MG63 (cell line): ENCODE measurements around the gene ZNF454. TPM values are rescaled to one million over a fixed set of nuclear protein-coding genes. Genes with fewer than 3 reads are reported as not detected.

Experiments
- DNase-seq: peaks from one replicate; pipeline ENCODE4 v3.0.0-alpha.2; 2020
- H3K27me3 ChIP-seq: fragments of 250-450 bp; sonication (Bioruptor Pico); 2 replicates; pipeline ENCODE4 v1.5.1; 2020; ENCODE audit warnings: mild to moderate bottlenecking, moderate library complexity
- H3K36me3 ChIP-seq: fragments of 250-450 bp; sonication (Bioruptor Pico); 2 replicates; pipeline ENCODE4 v1.5.1; 2020; ENCODE audit warnings: mild to moderate bottlenecking, moderate library complexity
- H3K4me3 ChIP-seq: fragments of 250-450 bp; sonication (Bioruptor Pico); 2 replicates; pipeline ENCODE4 v1.5.1; 2020; ENCODE audit warnings: mild to moderate bottlenecking, moderate library complexity
- H3K9me3 ChIP-seq: fragments of 250-450 bp; sonication (Bioruptor Pico); 2 replicates; pipeline ENCODE4 v1.5.1; 2020; ENCODE audit warnings: mild to moderate bottlenecking, moderate library complexity
- total RNA-seq: library from RNA; depleted of rRNA; stranded (reverse); fragments of >200 nt; shearing (Covaris generic); gene quantifications from 2 replicates; pipeline ENCODE4 v1.2.3, GENCODE V29; 2014; ENCODE audit warnings: low replicate concordance; rRNA removed

ZNF454 gene
- total RNA-seq, 1 experiment from 2014 or later = not detected

DNA sequence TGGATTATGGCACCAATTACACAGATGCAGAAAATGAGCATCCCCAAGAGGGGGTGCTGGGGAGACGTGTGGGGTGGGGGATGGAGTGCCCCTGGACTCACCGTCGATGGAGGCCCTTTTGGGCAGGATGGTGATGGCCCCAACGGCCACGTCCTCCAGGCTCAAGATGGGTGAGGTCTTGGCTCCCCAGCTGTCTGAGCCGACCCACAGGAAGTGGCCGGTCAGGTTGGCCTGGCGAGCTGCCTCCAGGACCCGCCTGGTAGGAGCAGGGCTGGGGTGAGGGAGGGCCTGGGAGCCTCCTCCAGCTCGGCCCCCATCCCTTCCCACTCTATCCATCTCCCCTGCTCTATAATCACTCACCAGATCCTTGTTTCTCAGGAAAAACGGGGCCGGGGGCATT is 49.5 kb downstream of the ZNF454 start:
- peaks cover 8% of the 10 kb centered on the region; the same call in 1 of the 2 replicates for H3K27me3 ChIP-seq
- no peaks in the 10 kb centered on the region for H3K36me3 ChIP-seq
- peaks cover 9% of the 10 kb centered on the region for H3K9me3 ChIP-seq
- no peak overlapping the region for H3K4me3 ChIP-seq
- no peak for DNase-seq

DNA sequence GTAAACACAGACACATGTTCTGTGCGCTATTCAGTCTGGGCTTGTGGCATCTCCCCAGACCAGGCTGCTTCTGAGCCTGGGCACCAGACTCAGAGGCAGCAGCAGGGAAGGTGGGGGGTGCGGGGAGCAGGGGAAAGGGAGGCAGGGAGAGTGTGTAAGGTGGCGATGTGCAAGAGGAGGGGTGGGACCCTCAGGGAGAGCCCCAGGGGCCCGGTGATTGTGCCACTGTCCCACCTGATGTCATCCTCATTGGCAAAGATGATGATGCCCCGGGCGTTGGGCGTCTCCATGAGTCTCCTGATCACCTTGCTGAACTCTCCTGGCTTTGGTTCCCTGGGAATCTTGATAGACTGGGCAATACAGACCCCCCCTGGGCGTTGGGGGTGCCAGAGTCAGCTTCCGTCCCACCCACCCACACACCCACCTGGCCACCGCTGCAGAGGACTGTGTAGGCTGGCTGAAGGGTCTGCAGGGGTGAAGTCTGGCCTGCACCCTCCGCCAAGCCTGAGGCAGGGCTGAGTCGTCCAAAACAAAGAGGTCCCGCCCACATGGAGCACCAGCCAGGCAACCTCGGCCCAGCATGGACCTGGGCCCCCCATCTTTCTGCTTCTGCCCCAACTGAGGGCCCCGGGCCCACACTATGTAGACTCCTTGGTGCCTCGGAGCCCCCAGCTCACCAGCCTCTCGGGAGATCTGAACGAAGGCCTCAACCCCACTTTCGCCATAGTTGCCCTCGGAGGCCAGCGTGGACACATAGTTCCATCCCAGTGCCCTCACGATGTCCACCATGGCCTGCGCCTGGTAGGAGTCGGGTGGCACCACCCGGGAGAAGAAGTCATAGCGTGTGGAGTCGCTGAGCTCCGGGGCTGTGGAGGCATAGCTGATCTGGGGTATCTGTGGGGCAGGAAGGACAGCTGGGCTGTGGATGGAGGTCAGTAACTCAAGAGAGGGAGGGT is 50.5 kb downstream of the ZNF454 start:
- Histone ChIP-seq H3K4me3 (no peak overlapping the region), H3K27me3 (peaks cover 10% of the 10 kb centered on the region), H3K36me3 (no peaks in the 10 kb centered on the region), H3K9me3 (peaks cover 6% of the 10 kb centered on the region)
- no peak for DNase-seq

DNA sequence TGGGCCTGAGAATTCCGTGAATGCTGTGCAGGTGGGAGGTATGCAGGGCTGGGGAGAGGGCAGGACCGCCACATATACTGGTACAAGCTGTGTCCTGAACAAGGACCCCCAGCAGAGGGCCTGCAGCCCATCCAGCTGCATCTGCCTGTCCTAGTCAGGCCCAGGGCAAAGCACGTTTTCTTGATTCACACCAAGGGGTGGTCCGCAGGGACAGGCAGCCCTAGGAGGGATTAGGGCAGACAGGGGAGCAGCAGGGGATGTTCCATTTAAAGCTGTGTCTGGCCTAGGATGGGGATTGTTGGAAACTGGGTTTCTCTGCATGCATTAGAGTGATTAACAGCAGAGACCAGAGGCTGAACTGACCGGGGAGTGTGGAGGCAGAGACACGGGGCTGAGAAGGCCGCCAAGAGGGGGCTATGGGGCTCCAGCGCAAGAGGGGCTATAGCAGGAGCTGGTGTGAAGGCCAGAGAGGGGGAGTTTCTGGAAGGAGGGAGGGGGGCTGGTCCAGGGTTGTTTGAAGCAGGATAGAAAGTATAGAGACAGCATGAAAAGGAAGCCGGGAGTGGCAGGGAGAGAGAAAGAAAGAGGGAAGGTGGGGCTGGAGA is 51.4 kb downstream of the ZNF454 start:
- DNase-seq = no peak
- peaks cover 10% of the 10 kb centered on the region for H3K27me3 ChIP-seq

DNA sequence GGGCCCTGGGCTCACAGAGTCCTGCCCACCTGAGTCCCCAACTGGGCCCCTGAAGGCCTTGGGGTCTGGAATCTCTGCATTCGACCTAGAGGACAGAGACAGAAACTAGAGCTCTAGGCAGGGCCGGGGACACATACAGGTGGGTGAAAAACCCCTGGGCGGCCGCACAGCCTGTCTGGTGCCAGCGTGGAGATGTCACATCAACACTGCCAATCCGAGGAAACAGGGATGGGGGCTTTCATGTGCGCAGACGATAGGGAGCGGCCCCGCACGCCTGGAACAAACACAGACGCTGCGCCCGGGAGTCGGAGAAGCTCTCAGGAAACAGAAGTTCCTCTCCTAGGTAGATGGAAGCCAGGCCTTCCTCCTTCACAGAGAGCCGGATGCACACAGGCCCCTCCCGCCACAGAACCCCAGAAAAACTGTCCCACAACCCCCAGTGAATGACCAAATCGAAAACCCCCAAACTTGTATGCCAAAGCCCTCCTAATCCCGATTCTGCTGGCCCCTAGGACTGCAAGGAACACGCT is 52.3 kb downstream of the ZNF454 start:
- Histone ChIP-seq H3K4me3 (no peak overlapping the region), H3K36me3 (no peaks in the 10 kb centered on the region), H3K27me3 (peaks cover 10% of the 10 kb centered on the region), H3K9me3 (no peaks in the 10 kb centered on the region; the same call in none of the 2 replicates)
- no peak for DNase-seq

More for the DNA sequence above, 51.4 kb downstream of the ZNF454 start:
- no peaks in the 10 kb centered on the region; the same call in none of the 2 replicates for H3K9me3 ChIP-seq
- H3K4me3 ChIP-seq = no peak overlapping the region
- no peaks in the 10 kb centered on the region for H3K36me3 ChIP-seq

DNA sequence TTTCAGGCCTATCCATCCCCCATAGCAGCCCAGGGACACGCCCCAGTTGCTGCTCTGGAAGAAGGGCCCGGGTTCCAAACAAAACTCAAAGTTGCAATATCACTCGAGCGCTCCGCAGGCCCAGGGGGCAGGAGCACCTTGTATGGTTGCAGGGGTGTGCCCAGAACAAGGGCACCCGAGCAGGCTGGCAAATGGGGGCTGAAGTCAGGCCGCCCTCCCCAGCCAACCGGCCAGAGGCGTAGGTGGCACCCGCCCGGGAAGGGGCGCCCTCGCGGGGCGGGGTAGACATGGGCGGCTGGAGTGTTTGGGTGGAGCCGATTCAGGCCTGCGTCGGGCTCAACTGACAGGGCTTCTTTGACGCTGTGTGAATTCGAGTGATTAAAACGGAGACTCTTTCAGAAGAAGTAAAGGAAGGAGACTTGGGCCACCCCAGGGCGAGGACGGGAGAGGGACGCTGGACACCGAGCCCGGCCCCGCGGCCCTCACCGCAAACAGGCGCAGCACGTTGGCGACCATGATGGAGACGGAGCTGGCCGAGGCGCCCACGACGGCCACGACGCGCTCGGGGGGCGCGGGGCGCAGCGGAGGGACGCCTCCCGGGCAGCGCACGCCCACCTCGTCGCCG is 53.1 kb downstream of the ZNF454 start:
- Histone ChIP-seq H3K27me3 (peaks cover 10% of the 10 kb centered on the region), H3K9me3 (no peaks in the 10 kb centered on the region; the same call in none of the 2 replicates), H3K36me3 (no peaks in the 10 kb centered on the region), H3K4me3 (no peak overlapping the region)
- DNase-seq = no peak

DNA sequence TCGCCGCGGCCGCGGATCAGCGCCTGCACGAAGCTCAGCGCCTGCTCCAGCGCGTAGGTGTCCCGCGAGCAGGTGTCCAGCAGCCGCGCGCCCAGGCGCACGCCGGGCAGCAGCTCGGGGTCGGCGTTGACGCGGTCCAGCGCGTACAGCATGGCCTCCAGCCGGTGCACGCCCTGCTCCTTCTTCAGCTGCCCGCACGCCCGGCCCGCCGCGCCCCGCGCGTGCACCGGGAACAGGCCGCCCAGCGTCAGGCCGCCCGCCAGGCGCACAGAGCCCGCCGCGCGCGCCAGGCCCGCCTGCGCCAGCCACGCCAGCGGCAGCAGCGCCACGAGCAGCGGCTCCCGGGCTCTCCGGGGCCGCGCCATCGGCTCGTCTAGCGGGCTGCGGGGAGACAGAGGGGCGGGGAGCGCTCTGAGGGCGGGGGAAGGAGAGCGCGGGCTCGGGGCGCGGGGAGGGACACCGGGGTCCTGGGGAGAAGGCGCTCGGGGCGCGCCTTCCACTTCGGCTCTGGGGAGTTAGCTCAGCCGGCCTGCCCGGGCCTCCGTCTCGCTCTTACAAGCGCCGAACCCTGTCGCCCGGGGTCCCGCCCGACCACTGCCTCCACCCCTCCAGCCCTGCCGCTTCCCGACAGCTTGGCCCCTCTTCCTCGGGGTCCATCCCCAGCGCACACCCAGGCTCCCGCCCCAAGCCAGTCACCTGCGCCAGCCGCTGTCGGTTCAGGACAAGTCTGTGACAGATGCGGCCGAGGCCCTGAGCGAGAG is 53.8 kb downstream of the ZNF454 start, which contains the start of gene GRM6:
Gene GRM6 (minus strand): TSS at position 741 of the 761 bp plus-strand sequence. CDS start 376 bp downstream, at position 365.
- DNase-seq = no peak
- Histone ChIP-seq H3K9me3 (no peaks in the 10 kb centered on the region; the same call in 1 of the 2 replicates), H3K4me3 (no peak within 1 kb of the TSS), H3K36me3 (no peaks in the 10 kb centered on the region), H3K27me3 (peaks cover 10% of the 10 kb centered on the region)

DNA sequence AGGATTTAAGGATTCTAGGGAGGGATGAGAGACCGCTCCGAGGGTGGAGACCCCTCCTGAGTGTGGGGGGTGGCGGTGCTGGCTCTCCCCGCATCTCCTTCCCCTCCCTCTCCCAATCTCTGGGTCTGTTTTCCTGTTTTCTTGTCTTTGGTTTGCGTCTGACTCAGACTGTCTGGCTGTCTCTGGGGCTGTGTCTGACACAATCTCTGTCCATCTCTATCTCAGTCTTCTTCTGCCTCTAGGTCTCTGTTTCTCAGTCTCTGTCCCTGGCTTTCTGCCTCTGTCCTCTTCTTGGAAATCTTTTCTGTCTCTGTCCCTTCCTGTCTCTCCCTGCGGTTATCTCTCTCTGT is 54.3 kb downstream of the ZNF454 start:
- Histone ChIP-seq H3K27me3 (peaks cover 10% of the 10 kb centered on the region), H3K4me3 (no peak overlapping the region), H3K36me3 (no peaks in the 10 kb centered on the region), H3K9me3 (peaks cover 3% of the 10 kb centered on the region)
- no peak for DNase-seq

DNA sequence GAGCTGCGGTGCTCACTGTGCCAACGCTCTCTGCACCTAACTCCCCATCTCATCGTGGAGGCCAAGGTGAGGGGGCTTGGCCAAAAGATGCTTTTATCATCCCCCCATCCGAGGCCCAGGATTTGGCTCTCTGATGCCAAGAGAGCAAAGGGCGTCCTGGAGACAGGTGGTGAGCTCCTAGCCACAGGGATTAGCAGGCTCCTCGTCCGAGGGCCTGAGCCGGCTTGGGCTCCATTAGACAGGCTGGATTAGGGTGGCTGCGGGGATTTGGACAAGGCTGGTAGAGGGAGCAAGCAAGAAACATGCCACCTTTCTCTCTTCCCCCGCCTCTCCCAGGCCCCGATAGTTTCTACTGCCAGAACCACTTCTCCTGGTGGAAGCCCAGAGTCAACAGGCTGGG is 55.2 kb downstream of the ZNF454 start:
- H3K4me3 ChIP-seq = no peak overlapping the region
- no peak for DNase-seq
- H3K27me3 ChIP-seq = peaks cover 10% of the 10 kb centered on the region
- no peaks in the 10 kb centered on the region for H3K36me3 ChIP-seq
- peaks cover 5% of the 10 kb centered on the region for H3K9me3 ChIP-seq

DNA sequence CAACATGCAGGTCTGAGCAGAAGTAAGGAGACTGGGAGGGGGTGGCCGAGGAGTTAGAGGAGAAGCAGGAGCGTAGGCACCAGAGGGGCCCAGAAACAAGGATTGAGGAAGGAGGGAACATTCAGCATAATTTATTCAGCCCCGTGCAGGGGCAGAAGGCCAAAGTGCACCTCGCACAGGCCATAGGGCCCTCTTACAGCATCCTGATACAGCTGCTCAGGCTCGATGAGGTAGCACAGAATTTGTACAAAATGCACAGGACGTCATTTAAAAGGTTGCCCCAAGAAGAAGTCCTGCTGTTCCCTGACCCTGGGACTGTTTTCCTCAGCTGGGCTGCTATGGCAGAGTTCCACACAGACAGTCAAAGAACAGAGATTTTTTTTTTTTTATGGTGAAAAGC is 56.2 kb downstream of the ZNF454 start:
- Histone ChIP-seq H3K4me3 (no peak overlapping the region), H3K9me3 (peaks cover 5% of the 10 kb centered on the region), H3K36me3 (no peaks in the 10 kb centered on the region), H3K27me3 (peaks cover 10% of the 10 kb centered on the region)
- no peak for DNase-seq

DNA sequence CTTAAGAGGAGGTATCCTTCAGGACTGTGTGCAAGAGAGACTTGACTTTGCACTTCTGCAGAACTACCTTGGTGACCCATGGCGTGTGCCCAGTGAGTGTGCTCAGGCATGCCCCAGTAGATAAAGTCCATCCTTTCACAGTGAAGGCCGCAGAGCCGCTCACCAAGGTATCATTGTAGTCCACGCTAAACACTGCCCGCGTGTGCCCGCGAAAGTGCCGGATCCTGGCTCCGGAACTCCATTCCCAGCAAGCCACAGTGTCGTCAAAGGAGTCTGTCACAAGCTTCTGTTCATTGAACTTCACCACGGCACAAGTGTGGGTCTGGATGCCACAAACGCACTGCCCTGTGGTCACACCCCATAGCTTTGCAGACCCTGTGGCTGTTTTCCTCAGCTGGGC is 57.4 kb downstream of the ZNF454 start:
- Histone ChIP-seq H3K36me3 (no peaks in the 10 kb centered on the region), H3K9me3 (peaks cover 11% of the 10 kb centered on the region), H3K27me3 (peaks cover 10% of the 10 kb centered on the region), H3K4me3 (no peak overlapping the region)
- DNase-seq = no peak

DNA sequence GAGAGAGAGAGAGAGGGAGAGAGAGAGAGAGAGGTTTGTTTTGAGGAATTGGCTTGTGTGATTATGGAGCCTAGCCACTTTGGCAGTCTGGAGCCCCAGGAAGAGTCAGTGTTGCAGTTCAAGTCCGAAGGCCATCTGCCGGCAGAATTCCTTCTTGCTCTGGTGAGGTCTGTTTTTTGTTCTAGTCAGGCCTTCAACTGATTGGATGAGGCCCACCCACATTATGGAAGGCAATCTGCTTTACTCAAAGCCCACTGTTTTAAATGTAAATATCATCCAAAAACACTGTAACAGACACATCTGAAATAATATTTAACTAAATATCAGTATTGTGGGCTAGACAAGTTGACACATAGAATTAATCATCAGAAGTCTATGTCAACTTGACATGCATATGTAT is 65.6 kb downstream of the ZNF454 start:
- DNase-seq = no peak
- H3K36me3 ChIP-seq = no peaks in the 10 kb centered on the region
- peaks cover 25% of the 10 kb centered on the region for H3K9me3 ChIP-seq
- no peak overlapping the region for H3K4me3 ChIP-seq
- no peaks in the 10 kb centered on the region for H3K27me3 ChIP-seq

DNA sequence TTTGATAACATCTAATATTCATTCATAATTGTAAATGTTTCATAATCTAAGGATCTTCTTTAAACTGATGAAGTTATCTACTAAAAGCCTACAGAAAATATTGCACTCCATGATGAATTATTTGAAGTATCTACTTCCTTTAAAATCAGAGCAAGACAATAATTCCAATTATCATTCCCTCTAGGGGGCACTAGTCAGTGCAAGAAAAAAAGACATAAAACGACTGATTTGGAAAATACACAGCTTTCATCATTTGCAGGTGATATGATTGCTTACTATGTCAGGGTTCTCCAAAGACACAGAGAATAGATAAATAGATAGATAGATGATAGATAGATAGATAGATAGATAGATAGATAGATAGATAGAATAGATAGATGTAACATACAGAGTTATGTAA is 67.7 kb downstream of the ZNF454 start:
- DNase-seq = no peak
- no peaks in the 10 kb centered on the region; the same call in 1 of the 2 replicates for H3K27me3 ChIP-seq
- no peak overlapping the region for H3K4me3 ChIP-seq
- no peaks in the 10 kb centered on the region for H3K36me3 ChIP-seq
- H3K9me3 ChIP-seq = peaks cover 28% of the 10 kb centered on the region

Other genes with a start within 250 kb of the ZNF454 start
- gene ZNF354A, start 210.5 kb upstream of the ZNF454 start, total RNA-seq = 9.3 TPM in 2 replicates
- 6.9 and 15.8 TPM in 2 replicates for gene ZNF354B, start 81.2 kb upstream of the ZNF454 start, total RNA-seq
- gene ZFP2, start 45.3 kb upstream of the ZNF454 start, total RNA-seq = 0.03 and 24.9 TPM in 2 replicates
- gene GRM6, start 54.1 kb downstream of the ZNF454 start, total RNA-seq = not detected in 2 replicates
- 4.6 and 5.5 TPM in 2 replicates for gene ZNF879, start 82.6 kb downstream of the ZNF454 start, total RNA-seq
- 1.7 and 2.6 TPM in 2 replicates for gene ZNF354C, start 119.2 kb downstream of the ZNF454 start, total RNA-seq